NCI-H345 (cell line): ENCODE measurements around the gene MYO1E.

Source experiments
- DNase-seq: peaks from one replicate; lab custom pipeline; 2025; lab: John Stamatoyannopoulos, UW

MYO1E gene

GRCh38 chr15:59194639-59195325, 177.9 kb downstream of the MYO1E start:
- no peak for DNase-seq

GRCh38 chr15:59191855-59192237, 180.8 kb downstream of the MYO1E start:
- DNase-seq, result no peak

- DNase-seq, result no peak
Measured at GRCh38 chr15:59190291-59190690, 182.4 kb downstream of the MYO1E start.

GRCh38 chr15:59189241-59189640, 183.4 kb downstream of the MYO1E start:
- DNase-seq, result no peak

- no peak for DNase-seq
Measured at GRCh38 chr15:59186501-59186900, 186.2 kb downstream of the MYO1E start.

- DNase-seq, result no peak
Measured at GRCh38 chr15:59185725-59186124, 186.9 kb downstream of the MYO1E start.

- no peak for DNase-seq
Measured at GRCh38 chr15:59180945-59181600, 191.6 kb downstream of the MYO1E start.

- DNase-seq, result no peak
Measured at GRCh38 chr15:59179717-59180116, 193.0 kb downstream of the MYO1E start.

GRCh38 chr15:59178151-59178695, 194.4 kb downstream of the MYO1E start:
- DNase-seq, result peak; percentile 13

GRCh38 chr15:59177317-59177660, 195.4 kb downstream of the MYO1E start:
- DNase-seq, result no peak

GRCh38 chr15:59176653-59177316, 195.9 kb downstream of the MYO1E start:
- DNase-seq, result no peak

- DNase-seq, result peak; percentile 45
Measured at GRCh38 chr15:59174835-59175831, 197.5 kb downstream of the MYO1E start.

GRCh38 chr15:59174151-59174834, 198.4 kb downstream of the MYO1E start:
- DNase-seq, result no peak

- DNase-seq, result no peak
Measured at GRCh38 chr15:59173194-59173593, 199.5 kb downstream of the MYO1E start.

GRCh38 chr15:59172289-59172901, 200.3 kb downstream of the MYO1E start:
- no peak for DNase-seq

GRCh38 chr15:59171067-59171397, 201.6 kb downstream of the MYO1E start:
- DNase-seq, result no peak

GRCh38 chr15:59170295-59171066, 202.2 kb downstream of the MYO1E start:
- DNase-seq, result peak; percentile 66

GRCh38 chr15:59169251-59169708, 203.4 kb downstream of the MYO1E start:
- DNase-seq, result no peak

GRCh38 chr15:59168536-59168935, 204.1 kb downstream of the MYO1E start:
- no peak for DNase-seq
